Keratinocyte (primary cell): ENCODE data around the gene CDH12.

Experiments used
- EZH2 ChIP-seq: IDR thresholded peaks from one replicate; pipeline ENCODE4 v1.6.1; 2012; ENCODE audit warnings: inconsistent platforms, mild to moderate bottlenecking, low read length, moderate library complexity
- TF ChIP-seq, protein P1 (sequence below), 3 experiments: IDR thresholded peaks in 1 of 3; conservative IDR thresholded peaks in 1 of 3; optimal IDR thresholded peaks in 1 of 3; 2 replicates in 2 of 3; 3 replicates in 1 of 3; pipeline versions ENCODE3 to v1.5.1; 2011; ENCODE audit warnings: low read length in 3 of 3, mild to moderate bottlenecking in 3 of 3, moderate library complexity in 2 of 3, control low read depth in 1 of 3, inconsistent platforms in 1 of 3; ENCODE audit not compliant: insufficient read depth in 2 of 3; ENCODE audit errors: extremely low read depth in 1 of 3

DNA sequence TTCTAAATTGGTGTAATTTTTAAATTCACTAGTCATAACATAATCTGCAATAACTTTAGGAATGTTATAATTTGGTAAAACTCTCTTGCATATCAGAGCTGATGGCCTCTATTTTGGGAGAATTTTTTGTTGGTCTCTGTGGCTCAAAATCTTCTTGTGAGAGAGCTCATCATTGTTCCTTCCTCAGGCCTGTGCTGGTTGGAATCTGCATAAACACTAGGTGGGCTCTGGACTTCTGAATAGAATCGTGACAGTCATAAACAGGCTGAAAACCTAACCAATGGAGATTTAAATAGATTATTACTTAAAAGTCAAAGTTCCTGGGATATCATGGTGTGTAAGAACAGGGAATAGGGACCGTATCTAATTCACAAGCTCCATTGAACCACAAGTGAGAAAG is 1129.6 kb downstream of the CDH12 start:
- TF ChIP-seq, protein P1, sequence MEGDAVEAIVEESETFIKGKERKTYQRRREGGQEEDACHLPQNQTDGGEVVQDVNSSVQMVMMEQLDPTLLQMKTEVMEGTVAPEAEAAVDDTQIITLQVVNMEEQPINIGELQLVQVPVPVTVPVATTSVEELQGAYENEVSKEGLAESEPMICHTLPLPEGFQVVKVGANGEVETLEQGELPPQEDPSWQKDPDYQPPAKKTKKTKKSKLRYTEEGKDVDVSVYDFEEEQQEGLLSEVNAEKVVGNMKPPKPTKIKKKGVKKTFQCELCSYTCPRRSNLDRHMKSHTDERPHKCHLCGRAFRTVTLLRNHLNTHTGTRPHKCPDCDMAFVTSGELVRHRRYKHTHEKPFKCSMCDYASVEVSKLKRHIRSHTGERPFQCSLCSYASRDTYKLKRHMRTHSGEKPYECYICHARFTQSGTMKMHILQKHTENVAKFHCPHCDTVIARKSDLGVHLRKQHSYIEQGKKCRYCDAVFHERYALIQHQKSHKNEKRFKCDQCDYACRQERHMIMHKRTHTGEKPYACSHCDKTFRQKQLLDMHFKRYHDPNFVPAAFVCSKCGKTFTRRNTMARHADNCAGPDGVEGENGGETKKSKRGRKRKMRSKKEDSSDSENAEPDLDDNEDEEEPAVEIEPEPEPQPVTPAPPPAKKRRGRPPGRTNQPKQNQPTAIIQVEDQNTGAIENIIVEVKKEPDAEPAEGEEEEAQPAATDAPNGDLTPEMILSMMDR (optimal IDR thresholded peaks at IDR 0.05 in 1 of 3, IDR thresholded peaks at IDR 0.05 in 1 of 3, conservative IDR thresholded peaks at IDR 0.05 in 1 of 3; ENCODE audit: extremely low read depth in 1 of 3, insufficient read depth in 2 of 3, low read length in 3 of 3), result no peak
- no peak for TF ChIP-seq EZH2
